Effector memory CD8-positive, alpha-beta T cell (primary cell): ENCODE measurements around the gene B4GALNT2.
"Not testable (repeated sequence)": the region's sequence is repeated elsewhere in the genome, so short reads cannot be mapped to it uniquely, and the experiment has no call there.

Source experiments
- ATAC-seq: fragments of 150-1000 bp; cut with Tn5 transposase; replicated peaks from 2 replicates; pipeline ENCODE4 v1.10.0; 2021; ENCODE audit warnings: mild to moderate bottlenecking, moderate library complexity
- DNase-seq, 3 experiments: peaks; one replicate each; pipeline ENCODE4 v3.0.0; 2021
- H3K27ac Mint-ChIP-seq, 2 donors: one replicate each; pipeline ENCODE4 v1.8.0; 2022; ENCODE audit warnings: mild to moderate bottlenecking in 2 of 2, mixed read lengths in 2 of 2, moderate library complexity in 2 of 2
- H3K27me3 Mint-ChIP-seq, 2 donors: one replicate each; pipeline ENCODE4 v1.8.0; 2022; ENCODE audit warnings: mixed read lengths in 2 of 2
- H3K36me3 Mint-ChIP-seq: one replicate; pipeline ENCODE4 v1.8.0; 2022; ENCODE audit warnings: mild to moderate bottlenecking, moderate library complexity, mixed read lengths; ENCODE audit not compliant: insufficient read depth
- H3K4me1 Mint-ChIP-seq, 2 donors: one replicate each; pipeline ENCODE4 v1.8.0; 2022; ENCODE audit warnings: low read depth in 2 of 2, mixed read lengths in 2 of 2
- H3K4me3 Mint-ChIP-seq, 2 donors: one replicate each; pipeline ENCODE4 v1.8.0; 2022; ENCODE audit warnings: mild to moderate bottlenecking in 2 of 2, mixed read lengths in 2 of 2, moderate library complexity in 2 of 2
- H3K9me3 Mint-ChIP-seq, 2 donors: one replicate each; pipeline ENCODE4 v1.8.0; 2022; ENCODE audit warnings: mixed read lengths in 2 of 2

The B4GALNT2 gene

GRCh38 chr17:49126183-49126859 lies 6.2 kb upstream of the B4GALNT2 start:
- H3K27me3 Mint-ChIP-seq, result peaks cover 44 to 50% of the 10 kb centered on the region in 2 donors
- H3K9me3 Mint-ChIP-seq, DNase-seq, ATAC-seq, H3K36me3 Mint-ChIP-seq, H3K4me1 Mint-ChIP-seq, H3K27ac Mint-ChIP-seq, H3K4me3 Mint-ChIP-seq: not testable (repeated sequence)

DNA sequence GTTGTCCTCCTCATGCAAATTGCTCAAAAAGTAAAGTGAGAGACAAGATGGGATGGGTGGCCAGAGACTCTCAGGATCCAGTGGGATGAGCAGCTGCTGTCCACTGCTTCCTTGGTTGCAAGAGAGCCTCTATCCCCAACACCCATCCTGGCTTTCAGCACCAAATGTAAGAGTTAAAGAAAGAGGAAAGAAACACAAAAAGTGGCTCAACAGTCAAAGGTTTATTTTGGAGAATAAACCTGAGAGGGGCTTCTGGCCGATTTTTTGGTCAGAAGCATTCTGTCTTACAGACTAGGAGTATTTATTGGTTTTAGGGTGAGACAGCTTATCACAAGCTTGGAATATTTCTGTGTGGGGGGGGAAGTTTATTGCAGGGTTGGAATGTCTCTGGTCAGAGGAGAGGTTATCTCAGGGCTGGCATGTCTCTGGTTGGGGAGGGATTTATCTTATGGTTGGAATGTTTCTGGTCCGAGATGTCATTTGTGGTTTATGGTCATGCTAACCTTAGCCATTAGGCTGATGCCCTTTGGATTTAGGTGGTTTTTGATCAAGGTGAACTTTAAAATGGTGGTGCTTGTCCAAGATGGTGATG lies 3.1 kb upstream of the B4GALNT2 start:
- not testable (repeated sequence) for H3K27ac Mint-ChIP-seq, DNase-seq, H3K36me3 Mint-ChIP-seq, ATAC-seq, H3K4me3 Mint-ChIP-seq, H3K9me3 Mint-ChIP-seq, H3K4me1 Mint-ChIP-seq
- H3K27me3 Mint-ChIP-seq, result peaks cover 60 to 70% of the 10 kb centered on the region in 2 donors

- no peak overlapping the region for H3K4me3 Mint-ChIP-seq
- no peaks in the 10 kb centered on the region for H3K9me3 Mint-ChIP-seq
- H3K36me3 Mint-ChIP-seq, result peaks cover 4% of the 10 kb centered on the region
- no peak for ATAC-seq
- peaks cover 5 to 8% of the 10 kb centered on the region in 2 donors for H3K4me1 Mint-ChIP-seq
- H3K27ac Mint-ChIP-seq, result no peak overlapping the region
- DNase-seq, result no peak
- peaks cover 71 to 81% of the 10 kb centered on the region in 2 donors for H3K27me3 Mint-ChIP-seq
Measured at GRCh38 chr17:49130891-49131290, 1.7 kb upstream of the B4GALNT2 start.

DNA sequence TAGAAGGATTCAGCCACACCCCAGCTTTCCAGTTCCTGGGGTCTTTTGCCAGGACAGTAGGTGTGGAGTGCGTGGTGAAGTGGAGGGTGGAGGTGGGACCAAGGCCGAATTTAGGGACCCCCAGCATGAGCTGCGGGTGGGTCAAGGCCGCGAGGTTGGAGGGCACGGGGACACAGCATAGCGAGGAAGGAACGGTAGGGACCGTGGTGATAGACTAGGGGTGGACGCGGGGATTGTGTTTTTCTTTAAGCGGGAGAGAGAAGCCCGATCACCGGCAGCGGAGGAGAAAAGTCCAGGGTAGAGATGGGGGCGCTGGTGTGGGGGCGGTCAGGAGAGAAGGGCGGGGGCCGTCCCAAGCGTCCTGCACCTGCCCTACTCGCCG lies 261 bp upstream of the B4GALNT2 start:
- Mint-ChIP-seq H3K4me3 (peak overlapping the region; percentile 63 to 65), H3K27ac (no peak overlapping the region), H3K9me3 (no peaks in the 10 kb centered on the region), H3K27me3 (peaks cover 71 to 81% of the 10 kb centered on the region in 2 donors), H3K36me3 (peaks cover 4% of the 10 kb centered on the region), H3K4me1 (peaks cover 5 to 8% of the 10 kb centered on the region in 2 donors)
- DNase-seq (no peak), ATAC-seq (no peak)

DNA sequence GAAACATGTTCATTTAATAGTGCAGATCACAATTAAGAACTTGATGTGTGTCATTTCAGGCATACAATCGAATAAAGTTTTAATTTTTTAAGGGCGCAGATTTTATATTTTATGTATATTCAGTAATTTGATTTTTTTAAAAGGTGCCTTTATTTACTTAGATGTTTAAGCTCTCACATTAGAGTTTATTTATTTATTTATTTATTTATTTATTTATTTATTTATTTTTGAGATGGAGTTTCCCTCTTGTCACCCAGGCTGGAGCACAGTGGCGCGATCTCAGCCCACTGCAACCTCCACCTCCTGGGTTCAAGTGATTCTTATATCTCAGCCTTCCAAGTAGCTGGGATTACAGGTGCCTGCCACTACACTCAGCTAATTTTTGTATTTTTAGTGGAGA lies 3.8 kb downstream of the B4GALNT2 start:
- ATAC-seq (no peak), DNase-seq (no peak)
- H3K4me1 Mint-ChIP-seq, result peaks cover 5 to 8% of the 10 kb centered on the region in 2 donors
- H3K9me3 Mint-ChIP-seq, result no peaks in the 10 kb centered on the region
- no peak overlapping the region for H3K27ac Mint-ChIP-seq
- no peak overlapping the region for H3K4me3 Mint-ChIP-seq
- peaks cover 4% of the 10 kb centered on the region for H3K36me3 Mint-ChIP-seq
- peaks cover 49 to 52% of the 10 kb centered on the region in 2 donors for H3K27me3 Mint-ChIP-seq

- not testable (repeated sequence) for H3K4me3 Mint-ChIP-seq, H3K27ac Mint-ChIP-seq, ATAC-seq, H3K36me3 Mint-ChIP-seq, H3K9me3 Mint-ChIP-seq, DNase-seq, H3K4me1 Mint-ChIP-seq
- H3K27me3 Mint-ChIP-seq, result peaks cover 69 to 80% of the 10 kb centered on the region in 2 donors
Measured at GRCh38 chr17:49145654-49146053, 13.1 kb downstream of the B4GALNT2 start.

GRCh38 chr17:49146620-49147306 lies 14.2 kb downstream of the B4GALNT2 start:
- Mint-ChIP-seq H3K36me3 (peaks cover 3% of the 10 kb centered on the region), H3K4me1 (no peaks in the 10 kb centered on the region), H3K27ac (no peak overlapping the region), H3K9me3 (no peaks in the 10 kb centered on the region), H3K27me3 (peaks cover 58 to 71% of the 10 kb centered on the region in 2 donors), H3K4me3 (no peak overlapping the region)
- DNase-seq (no peak), ATAC-seq (no peak)

GRCh38 chr17:49148171-49148570 lies 15.6 kb downstream of the B4GALNT2 start:
- H3K9me3 Mint-ChIP-seq, result no peaks in the 10 kb centered on the region

GRCh38 chr17:49151996-49152395 lies 19.4 kb downstream of the B4GALNT2 start:
- Mint-ChIP-seq H3K9me3 (no peaks in the 10 kb centered on the region), H3K4me1 (no peaks in the 10 kb centered on the region), H3K27me3 (peaks cover 20 to 57% of the 10 kb centered on the region in 2 donors), H3K27ac (no peak overlapping the region), H3K36me3 (peaks cover 3% of the 10 kb centered on the region), H3K4me3 (no peak overlapping the region)
- ATAC-seq (no peak), DNase-seq (no peak)

More at GRCh38 chr17:49148171-49148570, 15.6 kb downstream of the B4GALNT2 start:
- no peak for DNase-seq
- Mint-ChIP-seq H3K4me1 (no peaks in the 10 kb centered on the region), H3K27ac (no peak overlapping the region), H3K4me3 (no peak overlapping the region), H3K27me3 (peaks cover 43 to 70% of the 10 kb centered on the region in 2 donors), H3K36me3 (peaks cover 3% of the 10 kb centered on the region)
- ATAC-seq, result no peak

- H3K27me3 Mint-ChIP-seq, result peaks cover 47 to 83% of the 10 kb centered on the region in 2 donors
- no peaks in the 10 kb centered on the region for H3K36me3 Mint-ChIP-seq
- H3K4me3 Mint-ChIP-seq, result no peak overlapping the region
- H3K27ac Mint-ChIP-seq, result no peak overlapping the region
- H3K4me1 Mint-ChIP-seq, result no peaks in the 10 kb centered on the region
- no peak for DNase-seq
- no peaks in the 10 kb centered on the region for H3K9me3 Mint-ChIP-seq
- ATAC-seq, result no peak
Measured at GRCh38 chr17:49156256-49156655, 23.7 kb downstream of the B4GALNT2 start.

- DNase-seq, result no peak
- H3K27ac Mint-ChIP-seq, result no peak overlapping the region
Measured at GRCh38 chr17:49157784-49158183, 25.2 kb downstream of the B4GALNT2 start.

DNA sequence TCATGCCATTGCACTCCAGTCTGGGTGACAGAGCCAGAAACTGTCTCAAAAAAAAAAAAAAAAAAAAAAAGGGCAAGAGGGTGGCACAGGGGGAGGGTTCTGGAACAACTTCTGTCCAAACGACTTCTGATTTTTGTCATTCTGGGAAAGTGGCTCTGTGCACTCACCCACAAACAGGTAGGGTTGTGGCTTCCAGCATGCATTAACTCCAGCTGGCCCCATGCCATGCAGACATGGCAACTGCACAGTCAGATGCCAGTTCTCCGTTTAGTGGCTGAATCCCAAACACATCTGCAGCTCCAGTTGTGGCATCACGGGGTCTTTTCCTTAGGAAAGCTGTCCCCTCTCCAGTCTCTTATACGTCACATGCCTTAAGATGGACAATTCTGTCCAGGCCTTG lies 30.3 kb downstream of the B4GALNT2 start:
- Mint-ChIP-seq H3K27ac (no peak overlapping the region), H3K4me1 (no peaks in the 10 kb centered on the region), H3K36me3 (no peaks in the 10 kb centered on the region), H3K9me3 (no peaks in the 10 kb centered on the region), H3K4me3 (no peak overlapping the region), H3K27me3 (peaks cover 56 to 64% of the 10 kb centered on the region in 2 donors)
- ATAC-seq (no peak), DNase-seq (no peak)

More at GRCh38 chr17:49157784-49158183, 25.2 kb downstream of the B4GALNT2 start:
- no peak for ATAC-seq
- Mint-ChIP-seq H3K36me3 (no peaks in the 10 kb centered on the region), H3K4me3 (no peak overlapping the region), H3K9me3 (no peaks in the 10 kb centered on the region), H3K4me1 (no peaks in the 10 kb centered on the region), H3K27me3 (peaks cover 47 to 71% of the 10 kb centered on the region in 2 donors)

DNA sequence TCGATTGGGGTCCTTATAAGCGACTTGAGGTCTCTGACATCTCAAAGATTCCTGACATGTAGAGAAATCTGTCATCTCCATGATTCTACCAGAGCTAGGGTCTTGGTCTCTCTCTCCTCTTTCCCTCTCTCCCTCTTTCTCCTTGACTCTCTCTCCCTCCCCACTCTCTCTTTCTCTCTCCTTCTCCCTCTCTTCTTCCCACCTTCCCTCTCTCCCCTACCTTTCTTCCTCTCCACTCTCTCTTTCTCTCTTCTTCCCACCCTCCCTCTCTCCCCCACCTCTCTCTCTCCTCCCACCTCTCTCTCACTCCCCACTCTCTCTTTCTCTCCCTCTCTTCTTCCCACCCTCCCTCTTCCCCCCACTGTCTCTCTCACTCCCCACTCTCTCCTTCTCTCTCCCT lies 32.6 kb downstream of the B4GALNT2 start:
- H3K27me3 Mint-ChIP-seq, result peaks cover 56 to 64% of the 10 kb centered on the region in 2 donors
- no peaks in the 10 kb centered on the region for H3K36me3 Mint-ChIP-seq
- ATAC-seq (no peak), DNase-seq (no peak)
- no peaks in the 10 kb centered on the region for H3K9me3 Mint-ChIP-seq
- no peak overlapping the region for H3K27ac Mint-ChIP-seq
- no peak overlapping the region for H3K4me3 Mint-ChIP-seq
- H3K4me1 Mint-ChIP-seq, result no peaks in the 10 kb centered on the region

- Mint-ChIP-seq H3K36me3 (no peaks in the 10 kb centered on the region), H3K4me3 (no peak overlapping the region), H3K27me3 (peaks cover 77 to 87% of the 10 kb centered on the region in 2 donors), H3K4me1 (no peaks in the 10 kb centered on the region), H3K9me3 (no peaks in the 10 kb centered on the region), H3K27ac (no peak overlapping the region)
- no peak for ATAC-seq
- no peak for DNase-seq
Measured at GRCh38 chr17:49168706-49169105, 36.1 kb downstream of the B4GALNT2 start.
